Activated T-cell treated with anti-CD3 and anti-CD28 coated beads for 1 hour (primary cell): ENCODE measurements around the gene RNF148.

Source experiments
- DNase-seq: peaks from one replicate; pipeline ENCODE4 v3.0.0-alpha.2; 2020; ENCODE audit warnings: low read depth

RNF148 gene, protein sequence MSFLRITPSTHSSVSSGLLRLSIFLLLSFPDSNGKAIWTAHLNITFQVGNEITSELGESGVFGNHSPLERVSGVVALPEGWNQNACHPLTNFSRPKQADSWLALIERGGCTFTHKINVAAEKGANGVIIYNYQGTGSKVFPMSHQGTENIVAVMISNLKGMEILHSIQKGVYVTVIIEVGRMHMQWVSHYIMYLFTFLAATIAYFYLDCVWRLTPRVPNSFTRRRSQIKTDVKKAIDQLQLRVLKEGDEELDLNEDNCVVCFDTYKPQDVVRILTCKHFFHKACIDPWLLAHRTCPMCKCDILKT

DNA sequence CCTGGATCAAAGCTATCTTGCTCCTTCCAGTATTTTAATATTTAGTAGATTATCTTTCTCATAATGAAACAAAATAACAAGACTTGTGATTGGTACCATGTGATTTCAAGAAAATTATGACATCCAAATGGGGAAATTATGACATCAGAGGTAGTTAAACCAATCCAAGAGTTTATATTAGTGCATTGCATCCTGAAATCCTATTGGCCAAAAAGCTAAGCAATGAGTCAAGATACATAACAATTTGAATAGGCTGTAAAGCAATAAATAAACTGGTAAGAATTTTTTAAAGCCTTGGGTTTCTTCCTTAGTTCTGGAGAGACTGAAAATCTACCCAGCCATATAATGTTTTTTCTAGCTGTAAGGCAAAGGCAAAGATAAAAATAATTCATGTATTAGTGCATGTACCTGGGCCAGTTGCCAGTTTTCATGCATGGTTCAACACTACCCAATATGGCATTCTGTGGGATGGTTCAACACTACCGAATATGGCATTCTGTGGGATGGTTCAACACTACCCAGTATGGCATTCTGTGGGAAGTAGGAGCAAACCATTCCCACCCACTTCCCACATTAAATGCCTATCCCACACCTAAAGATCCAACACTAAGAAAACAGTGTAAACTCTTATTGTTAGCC is at the start of gene RNF148:
Gene RNF148 (minus strand): TSS at position 51 of the 639 bp plus-strand sequence. CDS start 172 bp downstream, outside the sequence.
- DNase-seq = no peak

GRCh38 chr7:122750389-122750788 is 47.7 kb upstream of the RNF148 start:
- no peak for DNase-seq

GRCh38 chr7:122748195-122748594 is 45.5 kb upstream of the RNF148 start:
- DNase-seq = no peak

DNA sequence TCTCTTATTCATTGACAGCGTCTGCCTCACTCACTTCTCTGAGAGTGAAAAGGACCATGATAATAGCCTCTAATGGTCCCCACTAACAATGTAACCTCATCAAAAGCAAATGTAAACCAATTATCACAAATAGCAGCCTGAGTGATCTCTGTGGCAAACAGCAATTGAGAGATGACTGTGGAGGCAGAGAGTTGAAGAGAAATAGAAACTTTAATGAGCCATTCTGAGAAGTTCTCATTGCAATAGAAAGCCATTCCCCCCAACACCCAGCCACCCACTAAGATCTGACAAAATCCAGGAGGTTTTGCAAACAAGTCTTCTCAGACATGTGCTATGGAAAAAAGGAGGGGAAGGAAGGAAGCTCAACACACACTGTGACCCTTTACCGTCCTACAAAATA is 44.2 kb upstream of the RNF148 start:
- DNase-seq = no peak

GRCh38 chr7:122743211-122743610 is 40.5 kb upstream of the RNF148 start:
- no peak for DNase-seq

- no peak for DNase-seq
These were observed 36.2 kb upstream of the RNF148 start for GRCh38 chr7:122738947-122739346.

GRCh38 chr7:122736183-122736582 is 33.5 kb upstream of the RNF148 start:
- no peak for DNase-seq

GRCh38 chr7:122727759-122728158 is 25.0 kb upstream of the RNF148 start:
- DNase-seq = no peak

GRCh38 chr7:122727354-122727753 is 24.6 kb upstream of the RNF148 start:
- no peak for DNase-seq

GRCh38 chr7:122726881-122727280 is 24.2 kb upstream of the RNF148 start:
- no peak for DNase-seq

DNA sequence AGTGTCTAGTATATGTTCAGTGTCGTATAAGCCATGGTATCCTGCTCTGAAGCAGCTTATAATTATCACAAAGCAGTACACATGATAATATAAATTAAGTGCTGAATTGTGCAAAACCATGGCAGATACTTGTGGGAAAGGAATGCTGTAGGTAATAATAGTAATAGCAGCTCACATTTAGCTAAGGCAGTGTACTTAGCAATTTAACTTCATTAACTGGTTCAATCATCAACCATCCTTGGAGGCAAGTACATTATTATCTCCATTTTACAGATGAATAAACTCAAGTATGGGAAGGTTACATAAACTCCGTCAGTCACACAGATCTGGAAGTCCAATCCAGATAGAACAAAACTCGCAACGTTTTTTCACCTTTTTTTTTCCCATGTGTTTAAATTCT is 21.6 kb upstream of the RNF148 start:
- no peak for DNase-seq

DNA sequence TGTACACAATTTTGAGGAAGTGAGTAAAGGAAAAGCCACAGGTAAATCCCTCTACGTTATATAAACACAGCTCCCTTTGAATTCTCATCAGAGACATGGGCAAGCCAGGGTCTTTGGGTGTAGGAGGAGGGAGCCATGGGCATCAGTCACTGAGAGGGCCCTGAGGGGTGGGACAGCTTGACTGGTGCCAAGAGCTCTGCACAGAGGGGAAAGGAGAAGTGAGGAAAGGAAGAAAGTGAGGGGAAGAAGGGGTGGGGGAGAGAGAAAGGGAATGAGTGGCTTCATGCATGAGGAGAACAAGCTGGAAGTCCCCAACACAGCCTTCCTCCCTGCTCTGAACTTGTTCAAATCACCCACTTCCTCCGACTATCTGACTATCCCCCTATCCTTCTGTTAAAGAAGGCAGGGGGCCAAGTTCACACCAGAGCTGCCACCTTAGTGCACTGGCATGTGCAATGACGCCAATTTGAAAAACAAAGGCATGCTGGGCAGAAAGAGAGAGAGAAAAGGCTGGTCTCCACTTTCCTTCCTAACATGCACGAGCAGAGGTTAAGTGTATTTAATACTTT is 16.4 kb upstream of the RNF148 start:
- DNase-seq = no peak

- DNase-seq = no peak
These were observed 14.8 kb upstream of the RNF148 start for GRCh38 chr7:122717356-122718089.

DNA sequence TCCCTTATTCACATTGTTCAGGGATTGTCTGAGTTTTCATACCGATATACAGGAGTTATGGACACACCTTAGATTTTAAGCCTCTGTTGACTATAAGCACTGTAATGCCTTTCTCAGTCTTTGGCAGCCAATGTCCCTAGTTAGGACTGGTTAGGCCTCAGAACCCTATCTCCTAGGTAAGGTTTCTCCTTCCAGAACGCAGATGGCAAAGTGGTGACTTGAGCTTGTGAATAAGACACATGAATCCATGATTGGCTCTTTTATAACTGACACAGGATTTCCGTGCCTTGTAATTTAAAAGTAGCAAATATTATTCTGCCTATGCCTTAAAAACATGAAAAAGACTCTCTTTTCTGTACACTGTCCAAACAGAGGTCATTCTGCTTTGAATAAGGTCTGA is 12.5 kb upstream of the RNF148 start:
- DNase-seq = no peak

DNA sequence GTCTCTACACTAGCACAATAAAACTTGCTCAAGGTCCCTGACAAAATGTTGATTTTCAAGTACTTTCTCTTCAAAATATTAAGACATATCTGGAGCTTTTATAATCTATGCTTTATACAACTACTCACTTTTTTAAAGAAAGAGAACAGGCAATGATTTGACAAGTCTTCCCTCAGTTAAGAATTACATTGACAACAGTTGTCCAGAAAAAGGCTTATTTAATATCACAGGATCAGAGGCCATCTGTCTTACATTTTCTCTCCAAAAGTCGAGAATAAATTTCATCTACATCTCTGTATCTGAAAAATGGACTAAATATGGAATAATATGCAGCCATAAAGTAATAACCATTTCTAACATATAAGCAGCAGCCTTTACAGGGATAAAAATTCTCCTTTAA is 8.2 kb upstream of the RNF148 start:
- DNase-seq = no peak

GRCh38 chr7:122709930-122710646 is 7.4 kb upstream of the RNF148 start:
- no peak for DNase-seq

- DNase-seq = no peak
These were observed 4.1 kb upstream of the RNF148 start for GRCh38 chr7:122706836-122707235.

GRCh38 chr7:122699017-122699416 is 3.7 kb downstream of the RNF148 start, which contains the start of gene RNF133:
Gene RNF133, minus strand, starts transcription at chr7:122699117. Its CDS starts 199 bp downstream, at chr7:122698918.
- no peak for DNase-seq

DNA sequence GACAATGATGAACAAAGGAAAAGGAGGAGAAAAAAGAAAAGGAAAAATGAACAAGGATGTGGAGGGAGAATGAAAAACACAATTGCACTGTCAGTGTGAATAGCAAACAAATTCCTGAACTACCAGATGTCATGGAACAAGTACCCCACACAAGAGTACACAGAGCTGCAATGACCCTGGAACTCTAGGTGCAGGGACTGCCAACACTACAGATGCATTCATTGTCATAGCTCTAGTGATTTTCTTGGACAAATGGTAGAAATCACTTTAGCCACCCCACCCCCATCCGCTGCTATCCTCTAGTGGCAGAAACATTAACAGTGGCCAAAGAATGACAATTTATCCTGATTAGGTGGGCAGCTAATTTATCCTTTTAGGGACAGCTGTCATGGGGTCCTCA is 6.9 kb downstream of the RNF148 start:
- no peak for DNase-seq

- DNase-seq = no peak
These were observed 8.0 kb downstream of the RNF148 start for GRCh38 chr7:122694697-122695096.

DNA sequence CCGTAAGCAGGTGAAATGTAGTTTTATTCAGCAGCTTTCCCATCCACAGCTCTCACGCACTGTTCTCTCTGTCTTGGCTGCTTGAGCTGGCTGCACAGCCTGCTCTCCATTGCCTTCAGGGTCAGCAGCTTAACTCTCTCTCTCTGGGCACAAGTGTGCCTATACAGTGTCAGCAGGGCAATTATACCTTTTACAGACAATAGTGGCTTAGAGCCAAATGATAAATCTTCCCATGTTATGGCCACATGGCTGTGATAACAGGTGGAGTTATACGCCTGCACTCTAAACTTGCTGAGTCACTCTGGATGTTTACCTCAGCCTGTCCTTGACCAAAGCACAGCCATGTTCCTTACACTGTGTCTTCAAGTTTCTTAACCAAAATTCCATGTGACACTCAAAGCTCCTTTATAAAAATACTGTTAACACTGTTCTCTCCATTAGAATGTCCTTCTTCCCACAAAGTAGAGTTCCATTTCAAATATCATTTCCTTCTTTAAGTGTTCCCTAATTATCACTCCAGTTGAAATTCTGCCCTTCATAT is 9.9 kb downstream of the RNF148 start:
- DNase-seq = no peak
